GM23338 (cell line): ENCODE data around the gene LPGAT1. TPM values are rescaled to one million over a fixed set of nuclear protein-coding genes. Genes with fewer than 3 reads are reported as not detected.

Source experiments
- ATAC-seq: fragments of 200-7000 bp; cut with Tn5 transposase; 3 replicates; pipeline ENCODE4 v1.9.1; 2020
- DNase-seq: peaks from one replicate; pipeline ENCODE4 v3.0.0-alpha.2; 2015; ENCODE audit warnings: low spot score
- H2AFZ ChIP-seq: fragments of 200-600 bp; sonication (generic); 2 replicates; pipeline ENCODE4 v1.8.0; 2016; ENCODE audit warnings: antibody characterized with exemption, mild to moderate bottlenecking, moderate library complexity
- H3F3A ChIP-seq: fragments of 200-600 bp; sonication (generic); replicated peaks from 2 replicates; pipeline ENCODE4 v1.8.0; 2017; ENCODE audit warnings: antibody characterized with exemption, mixed run types, low read depth
- H3K27ac ChIP-seq: fragments of 200-600 bp; sonication (generic); 2 replicates; pipeline ENCODE4 v1.6.1; 2016; ENCODE audit warnings: low read depth
- H3K27me3 ChIP-seq: fragments of 200-600 bp; sonication (generic); 2 replicates; pipeline ENCODE4 v1.8.0; 2016; ENCODE audit warnings: mild to moderate bottlenecking, mixed run types, moderate library complexity; ENCODE audit not compliant: insufficient read depth
- H3K36me3 ChIP-seq: fragments of 200-600 bp; sonication (generic); 2 replicates; pipeline ENCODE4 v1.8.0; 2016; ENCODE audit warnings: mild to moderate bottlenecking; ENCODE audit not compliant: insufficient read depth
- H3K4me1 ChIP-seq: fragments of 200-600 bp; sonication (generic); 2 replicates; pipeline ENCODE4 v1.8.0; 2016; ENCODE audit warnings: mild to moderate bottlenecking, moderate library complexity; ENCODE audit not compliant: insufficient read depth
- H3K4me2 ChIP-seq: fragments of 200-600 bp; sonication (generic); 2 replicates; pipeline ENCODE4 v1.7.1; 2017; ENCODE audit warnings: mixed run types
- H3K4me3 ChIP-seq: fragments of 200-600 bp; sonication (generic); 2 replicates; pipeline ENCODE4 v1.6.1; 2016; ENCODE audit warnings: mixed run types
- H3K79me2 ChIP-seq: fragments of 200-600 bp; sonication (generic); replicated peaks from 2 replicates; pipeline ENCODE4 v1.8.0; 2017; ENCODE audit warnings: mild to moderate bottlenecking; ENCODE audit not compliant: insufficient read depth
- H3K9me2 ChIP-seq: fragments of 200-600 bp; sonication (generic); 2 replicates; pipeline ENCODE4 v1.8.0; 2017; ENCODE audit not compliant: insufficient read depth
- H4K20me1 ChIP-seq: fragments of 200-600 bp; sonication (generic); replicated peaks from 2 replicates; pipeline ENCODE4 v1.8.0; 2017; ENCODE audit warnings: mild to moderate bottlenecking; ENCODE audit not compliant: insufficient read depth
- H3K27ac Mint-ChIP-seq: 2 replicates; pipeline ENCODE4 v1.8.0; 2020; ENCODE audit warnings: inconsistent platforms, mild to moderate bottlenecking, moderate library complexity, mixed read lengths
- H3K27me3 Mint-ChIP-seq: 3 replicates; pipeline ENCODE4 v1.8.0; 2022; ENCODE audit warnings: low read depth, mild to moderate bottlenecking, moderate library complexity, mixed read lengths, inconsistent platforms; ENCODE audit not compliant: insufficient read depth, poor library complexity
- H3K36me3 Mint-ChIP-seq: 3 replicates; pipeline ENCODE4 v1.8.0; 2021; ENCODE audit warnings: low read depth, mild to moderate bottlenecking, inconsistent platforms, moderate library complexity, mixed read lengths
- H3K4me1 Mint-ChIP-seq: 3 replicates; pipeline ENCODE4 v1.8.0; 2020; ENCODE audit warnings: mild to moderate bottlenecking, inconsistent platforms, mixed read lengths
- H3K4me3 Mint-ChIP-seq: 3 replicates; pipeline ENCODE4 v1.8.0; 2021; ENCODE audit warnings: moderate library complexity, mild to moderate bottlenecking, inconsistent platforms, mixed read lengths
- H3K9me3 Mint-ChIP-seq: 3 replicates; pipeline ENCODE4 v1.8.0; 2020; ENCODE audit warnings: moderate library complexity, mild to moderate bottlenecking, inconsistent platforms, mixed read lengths
- CREB1 ChIP-seq: fragments of 250-450 bp; sonication (Bioruptor Pico); IDR thresholded peaks from 2 replicates; pipeline ENCODE4 v1.5.0; 2020; ENCODE audit warnings: low read depth, mild to moderate bottlenecking, moderate library complexity
- ETS1 ChIP-seq: IDR thresholded peaks from 2 replicates; pipeline ENCODE4 v1.6.1; 2016; ENCODE audit warnings: antibody characterized with exemption
- EZH2 ChIP-seq: fragments of 200-600 bp; sonication (generic); IDR thresholded peaks from one replicate; pipeline ENCODE4 v1.8.0; 2017; ENCODE audit warnings: antibody characterized with exemption, mild to moderate bottlenecking, low read depth; ENCODE audit not compliant: unreplicated experiment
- EZH2phosphoT487 ChIP-seq: fragments of 200-600 bp; sonication (generic); IDR thresholded peaks from one replicate; pipeline ENCODE4 v1.8.1; 2018; ENCODE audit warnings: antibody characterized with exemption; ENCODE audit not compliant: unreplicated experiment
- JUNB ChIP-seq: IDR thresholded peaks from one replicate; pipeline ENCODE4 v1.6.1; 2016; ENCODE audit warnings: antibody characterized with exemption; ENCODE audit not compliant: unreplicated experiment
- NANOG ChIP-seq: IDR thresholded peaks from 2 replicates; pipeline ENCODE4 v1.6.1; 2016; ENCODE audit warnings: antibody characterized with exemption, borderline replicate concordance
- POLR2AphosphoS5 ChIP-seq: IDR thresholded peaks from 2 replicates; pipeline ENCODE4 v1.6.1; 2016; ENCODE audit warnings: antibody characterized with exemption, low read depth
- REST ChIP-seq: IDR thresholded peaks from one replicate; pipeline ENCODE4 v1.6.1; 2018; ENCODE audit warnings: antibody characterized with exemption; ENCODE audit not compliant: unreplicated experiment
- ZNF114 ChIP-seq: fragments of 250-450 bp; sonication (Bioruptor Pico); IDR thresholded peaks from 2 replicates; pipeline ENCODE4 v1.5.0; 2020; ENCODE audit warnings: mild to moderate bottlenecking, moderate library complexity
- ZNF331 ChIP-seq: fragments of 250-450 bp; sonication (Bioruptor Pico); IDR thresholded peaks from 2 replicates; pipeline ENCODE4 v1.5.0; 2020; ENCODE audit warnings: low read depth, mild to moderate bottlenecking, moderate library complexity
- polyA plus RNA-seq: library from polyadenylated mRNA; unstranded; fragments of >200 nt; fragmentation: Nextera tagmentation; extraction: Ambion mirVana; gene quantifications from 2 replicates; pipeline ENCODE4 v1.2.1, GENCODE V29; 2016
- total RNA-seq: library from RNA; depleted of rRNA; stranded (reverse); fragments of >200 nt; shearing (Covaris generic); gene quantifications from 2 replicates; pipeline ENCODE4 v1.2.3, GENCODE V29; 2014
- TF ChIP-seq, protein P1 (sequence below), 2 experiments: fragments of 200-600 bp in 1 of 2; sonication (generic) in 1 of 2; conservative IDR thresholded peaks; 2 replicates each; pipeline versions ENCODE4 v1.5.1 to v1.6.1; 2016 to 2017; ENCODE audit warnings: antibody characterized with exemption in 2 of 2, low read depth in 2 of 2, mild to moderate bottlenecking in 2 of 2, moderate library complexity in 1 of 2

LPGAT1 gene
- total and polyA plus RNA-seq, 2 experiments from 2014 or later = 3.3 to 16.4 TPM

GRCh38 chr1:211825980-211826379, 4.6 kb downstream of the LPGAT1 start (continued):
- TF ChIP-seq, protein P1, sequence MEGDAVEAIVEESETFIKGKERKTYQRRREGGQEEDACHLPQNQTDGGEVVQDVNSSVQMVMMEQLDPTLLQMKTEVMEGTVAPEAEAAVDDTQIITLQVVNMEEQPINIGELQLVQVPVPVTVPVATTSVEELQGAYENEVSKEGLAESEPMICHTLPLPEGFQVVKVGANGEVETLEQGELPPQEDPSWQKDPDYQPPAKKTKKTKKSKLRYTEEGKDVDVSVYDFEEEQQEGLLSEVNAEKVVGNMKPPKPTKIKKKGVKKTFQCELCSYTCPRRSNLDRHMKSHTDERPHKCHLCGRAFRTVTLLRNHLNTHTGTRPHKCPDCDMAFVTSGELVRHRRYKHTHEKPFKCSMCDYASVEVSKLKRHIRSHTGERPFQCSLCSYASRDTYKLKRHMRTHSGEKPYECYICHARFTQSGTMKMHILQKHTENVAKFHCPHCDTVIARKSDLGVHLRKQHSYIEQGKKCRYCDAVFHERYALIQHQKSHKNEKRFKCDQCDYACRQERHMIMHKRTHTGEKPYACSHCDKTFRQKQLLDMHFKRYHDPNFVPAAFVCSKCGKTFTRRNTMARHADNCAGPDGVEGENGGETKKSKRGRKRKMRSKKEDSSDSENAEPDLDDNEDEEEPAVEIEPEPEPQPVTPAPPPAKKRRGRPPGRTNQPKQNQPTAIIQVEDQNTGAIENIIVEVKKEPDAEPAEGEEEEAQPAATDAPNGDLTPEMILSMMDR (conservative IDR thresholded peaks at IDR 0.05; ENCODE audit: low read depth in 2 of 2) = no peak
- no peak for TF ChIP-seq JUNB
- no peak for TF ChIP-seq ZNF331 (CRISPR knock-in tag)
- no peak for TF ChIP-seq ZNF114 (CRISPR knock-in tag)
- TF ChIP-seq ETS1 = no peak
- no peak for TF ChIP-seq POLR2AphosphoS5
- TF ChIP-seq EZH2 = no peak
- no peak for TF ChIP-seq REST
- TF ChIP-seq NANOG = no peak
- TF ChIP-seq EZH2phosphoT487 = no peak
- no peak for TF ChIP-seq CREB1

- H3K79me2 ChIP-seq = no peaks in the 10 kb centered on the region
- no peak overlapping the region for H3K4me3 ChIP-seq
- H3K9me2 ChIP-seq = no peaks in the 10 kb centered on the region
- ATAC-seq (no peak), DNase-seq (no peak)
- H3K27ac Mint-ChIP-seq = no peak overlapping the region
- H3K36me3 ChIP-seq = no peaks in the 10 kb centered on the region
- H3F3A ChIP-seq = no peaks in the 10 kb centered on the region
- H3K4me3 Mint-ChIP-seq = no peak overlapping the region
- H3K4me1 ChIP-seq = no peaks in the 10 kb centered on the region
- no peaks in the 10 kb centered on the region for H3K27me3 ChIP-seq
- H3K27me3 Mint-ChIP-seq = no peaks in the 10 kb centered on the region
- no peak overlapping the region for H3K4me2 ChIP-seq
- no peaks in the 10 kb centered on the region for H3K9me3 Mint-ChIP-seq
- no peaks in the 10 kb centered on the region for H3K36me3 Mint-ChIP-seq
- no peak overlapping the region for H2AFZ ChIP-seq
- H4K20me1 ChIP-seq = peaks cover 6% of the 10 kb centered on the region
- no peaks in the 10 kb centered on the region for H3K4me1 Mint-ChIP-seq
- no peak for TF ChIP-seq JUNB
- no peak for TF ChIP-seq EZH2
- TF ChIP-seq CREB1 = no peak
- no peak for TF ChIP-seq ZNF331 (CRISPR knock-in tag)
- H3K27ac ChIP-seq = no peak overlapping the region
Measured at GRCh38 chr1:211822677-211823407, 7.7 kb downstream of the LPGAT1 start.
